HEK293 (cell line): Measurements from ENCODE around the gene LEP.

ENCODE experiments used
- KLF16 ChIP-seq: fragments of 450-650 bp; formaldehyde crosslinking; IDR thresholded peaks from 2 replicates; pipeline ENCODE4 v1.5.1; 2017; ENCODE audit warnings: missing biosample characterization, missing genetic modification characterization
- MEIS1 ChIP-seq: sonication (generic); formaldehyde crosslinking; IDR thresholded peaks from 2 replicates; pipeline ENCODE4 v1.8.1; 2022; ENCODE audit warnings: missing genetic modification reagents, mild to moderate bottlenecking, borderline replicate concordance
- OVOL3 ChIP-seq: fragments of 450-650 bp; formaldehyde crosslinking; IDR thresholded peaks from 2 replicates; pipeline ENCODE4 v1.5.1; 2016; ENCODE audit warnings: missing biosample characterization, missing genetic modification characterization
- RBAK ChIP-seq: fragments of 450-650 bp; formaldehyde crosslinking; IDR thresholded peaks from 2 replicates; pipeline ENCODE4 v1.5.1; 2016; ENCODE audit warnings: missing biosample characterization, missing genetic modification characterization
- SP7 ChIP-seq: fragments of 450-650 bp; formaldehyde crosslinking; IDR thresholded peaks from 2 replicates; pipeline ENCODE4 v1.5.1; 2016; ENCODE audit warnings: missing biosample characterization, missing genetic modification characterization
- ZBTB48 ChIP-seq: fragments of 450-650 bp; formaldehyde crosslinking; IDR thresholded peaks from 2 replicates; pipeline ENCODE4 v1.5.1; 2016; ENCODE audit warnings: missing biosample characterization, missing genetic modification characterization
- ZFHX2 ChIP-seq: fragments of 450-650 bp; formaldehyde crosslinking; conservative IDR thresholded peaks from 2 replicates; pipeline ENCODE4 v1.5.1; 2016; ENCODE audit warnings: missing biosample characterization, missing genetic modification characterization
- ZFP37 ChIP-seq: fragments of 450-650 bp; formaldehyde crosslinking; IDR thresholded peaks from 2 replicates; pipeline ENCODE4 v1.5.1; 2016; ENCODE audit warnings: missing biosample characterization, missing genetic modification characterization
- ZFP69B ChIP-seq: fragments of 450-650 bp; formaldehyde crosslinking; IDR thresholded peaks from 2 replicates; pipeline ENCODE4 v1.5.1; 2016; ENCODE audit warnings: missing biosample characterization, missing genetic modification characterization
- ZNF112 ChIP-seq: fragments of 450-650 bp; formaldehyde crosslinking; IDR thresholded peaks from 2 replicates; pipeline ENCODE4 v1.5.0; 2017; ENCODE audit warnings: missing biosample characterization, missing genetic modification characterization
- ZNF146 ChIP-seq: fragments of 450-650 bp; formaldehyde crosslinking; IDR thresholded peaks from 2 replicates; pipeline ENCODE4 v1.5.1; 2016; ENCODE audit warnings: missing biosample characterization, missing genetic modification characterization
- ZNF19 ChIP-seq: fragments of 450-650 bp; formaldehyde crosslinking; IDR thresholded peaks from 2 replicates; pipeline ENCODE4; 2016; ENCODE audit warnings: missing biosample characterization, missing genetic modification characterization, low read depth
- ZNF24 ChIP-seq: fragments of 450-650 bp; formaldehyde crosslinking; IDR thresholded peaks from 2 replicates; pipeline ENCODE4 v1.5.1; 2016; ENCODE audit warnings: missing biosample characterization, missing genetic modification characterization
- ZNF354C ChIP-seq: fragments of 450-650 bp; formaldehyde crosslinking; IDR thresholded peaks from 2 replicates; pipeline ENCODE4 v1.5.1; 2016; ENCODE audit warnings: missing biosample characterization, missing genetic modification characterization, low read depth, borderline replicate concordance
- ZNF394 ChIP-seq: fragments of 450-650 bp; formaldehyde crosslinking; IDR thresholded peaks from 2 replicates; pipeline ENCODE4 v1.5.1; 2016; ENCODE audit warnings: missing biosample characterization, missing genetic modification characterization, mild to moderate bottlenecking, moderate library complexity, borderline replicate concordance
- ZNF404 ChIP-seq: fragments of 450-650 bp; formaldehyde crosslinking; IDR thresholded peaks from 2 replicates; pipeline ENCODE4 v1.5.1; 2017; ENCODE audit warnings: missing biosample characterization, missing genetic modification characterization
- ZNF501 ChIP-seq: fragments of 450-650 bp; formaldehyde crosslinking; IDR thresholded peaks from 2 replicates; pipeline ENCODE4 v1.5.1; 2016; ENCODE audit warnings: missing biosample characterization, missing genetic modification characterization
- ZNF585B ChIP-seq: fragments of 450-650 bp; formaldehyde crosslinking; IDR thresholded peaks from 2 replicates; pipeline ENCODE4 v1.5.1; 2016; ENCODE audit warnings: missing biosample characterization, missing genetic modification characterization
- ZNF626 ChIP-seq: fragments of 450-650 bp; sonication (Bioruptor Pico); formaldehyde crosslinking; IDR thresholded peaks from 2 replicates; pipeline ENCODE4 v1.5.1; 2018; ENCODE audit warnings: missing biosample characterization, missing genetic modification characterization, inconsistent platforms
- ZNF768 ChIP-seq: fragments of 450-650 bp; formaldehyde crosslinking; IDR thresholded peaks from 2 replicates; pipeline ENCODE4 v1.5.1; 2018; ENCODE audit warnings: missing biosample characterization, mild to moderate bottlenecking, missing genetic modification characterization
- TF ChIP-seq, protein P1 (sequence below): fragments of 450-650 bp; formaldehyde crosslinking; IDR thresholded peaks from 2 replicates; pipeline ENCODE4 v1.5.1; 2016; ENCODE audit warnings: missing biosample characterization, missing genetic modification characterization
- TF ChIP-seq, protein P2 (sequence below): fragments of 450-650 bp; formaldehyde crosslinking; IDR thresholded peaks from 2 replicates; pipeline ENCODE4 v1.5.1; 2017; ENCODE audit warnings: missing biosample characterization, missing genetic modification characterization
- TF ChIP-seq, protein P3 (sequence below): fragments of 450-650 bp; formaldehyde crosslinking; IDR thresholded peaks from 2 replicates; pipeline ENCODE4 v1.5.1; 2016; ENCODE audit warnings: missing biosample characterization, missing genetic modification characterization
- TF ChIP-seq, protein P4 (sequence below): fragments of 450-650 bp; formaldehyde crosslinking; IDR thresholded peaks from 2 replicates; pipeline ENCODE4 v1.5.1; 2016; ENCODE audit warnings: missing biosample characterization, missing genetic modification characterization
- TF ChIP-seq, protein P5 (sequence below): fragments of 450-650 bp; formaldehyde crosslinking; IDR thresholded peaks from 2 replicates; pipeline ENCODE4 v1.5.1; 2016; ENCODE audit warnings: missing biosample characterization, missing genetic modification characterization
- TF ChIP-seq, protein P6 (sequence below): fragments of 450-650 bp; formaldehyde crosslinking; IDR thresholded peaks from 2 replicates; pipeline ENCODE4 v1.5.1; 2016; ENCODE audit warnings: missing biosample characterization, missing genetic modification characterization

Gene LEP

DNA sequence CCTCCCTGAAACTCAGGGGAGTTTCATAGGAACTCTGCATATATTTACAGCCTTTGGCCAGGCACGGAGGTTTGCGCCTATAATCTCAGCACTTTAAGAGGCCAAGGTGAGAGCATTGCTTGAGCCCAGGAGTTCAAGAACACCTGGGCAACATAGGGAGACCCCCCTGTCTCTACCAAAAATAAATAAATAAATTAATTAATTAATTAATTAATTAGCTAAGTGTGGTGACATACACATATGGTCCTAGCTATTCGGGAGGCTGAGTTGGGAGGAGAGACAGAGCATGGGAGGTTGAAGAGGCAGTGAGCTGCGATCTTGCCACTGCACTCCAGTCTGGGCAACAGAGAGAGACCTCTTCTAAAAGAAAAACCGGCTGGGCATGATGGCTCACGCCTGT lies 9.4 kb upstream of the LEP start (continued):
- TF ChIP-seq, protein P1, sequence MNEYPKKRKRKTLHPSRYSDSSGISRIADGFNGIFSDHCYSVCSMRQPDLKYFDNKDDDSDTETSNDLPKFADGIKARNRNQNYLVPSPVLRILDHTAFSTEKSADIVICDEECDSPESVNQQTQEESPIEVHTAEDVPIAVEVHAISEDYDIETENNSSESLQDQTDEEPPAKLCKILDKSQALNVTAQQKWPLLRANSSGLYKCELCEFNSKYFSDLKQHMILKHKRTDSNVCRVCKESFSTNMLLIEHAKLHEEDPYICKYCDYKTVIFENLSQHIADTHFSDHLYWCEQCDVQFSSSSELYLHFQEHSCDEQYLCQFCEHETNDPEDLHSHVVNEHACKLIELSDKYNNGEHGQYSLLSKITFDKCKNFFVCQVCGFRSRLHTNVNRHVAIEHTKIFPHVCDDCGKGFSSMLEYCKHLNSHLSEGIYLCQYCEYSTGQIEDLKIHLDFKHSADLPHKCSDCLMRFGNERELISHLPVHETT (tag by site-specific recombination), result no peak
- no peak for TF ChIP-seq ZFHX2 (tag by site-specific recombination)
- TF ChIP-seq KLF16 (tag by site-specific recombination), result no peak
- TF ChIP-seq ZNF404 (tag by site-specific recombination), result peak; percentile 30; the same call in 1 of the 2 replicates
- TF ChIP-seq ZNF19 (tag by site-specific recombination), result no peak
- TF ChIP-seq ZNF146 (tag by site-specific recombination), result no peak
- TF ChIP-seq MEIS1 (CRISPR knock-in tag), result no peak
- TF ChIP-seq, protein P2, sequence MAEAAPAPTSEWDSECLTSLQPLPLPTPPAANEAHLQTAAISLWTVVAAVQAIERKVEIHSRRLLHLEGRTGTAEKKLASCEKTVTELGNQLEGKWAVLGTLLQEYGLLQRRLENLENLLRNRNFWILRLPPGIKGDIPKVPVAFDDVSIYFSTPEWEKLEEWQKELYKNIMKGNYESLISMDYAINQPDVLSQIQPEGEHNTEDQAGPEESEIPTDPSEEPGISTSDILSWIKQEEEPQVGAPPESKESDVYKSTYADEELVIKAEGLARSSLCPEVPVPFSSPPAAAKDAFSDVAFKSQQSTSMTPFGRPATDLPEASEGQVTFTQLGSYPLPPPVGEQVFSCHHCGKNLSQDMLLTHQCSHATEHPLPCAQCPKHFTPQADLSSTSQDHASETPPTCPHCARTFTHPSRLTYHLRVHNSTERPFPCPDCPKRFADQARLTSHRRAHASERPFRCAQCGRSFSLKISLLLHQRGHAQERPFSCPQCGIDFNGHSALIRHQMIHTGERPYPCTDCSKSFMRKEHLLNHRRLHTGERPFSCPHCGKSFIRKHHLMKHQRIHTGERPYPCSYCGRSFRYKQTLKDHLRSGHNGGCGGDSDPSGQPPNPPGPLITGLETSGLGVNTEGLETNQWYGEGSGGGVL, result no peak
- TF ChIP-seq ZNF112 (tag by site-specific recombination), result no peak
- TF ChIP-seq ZNF585B (tag by site-specific recombination), result no peak
- no peak for TF ChIP-seq ZNF354C
- TF ChIP-seq OVOL3 (tag by site-specific recombination), result no peak
- TF ChIP-seq ZFP69B (tag by site-specific recombination), result no peak
- no peak for TF ChIP-seq ZBTB48 (tag by site-specific recombination)
- no peak for TF ChIP-seq RBAK (tag by site-specific recombination)
- TF ChIP-seq SP7, result no peak
- TF ChIP-seq, protein P3, sequence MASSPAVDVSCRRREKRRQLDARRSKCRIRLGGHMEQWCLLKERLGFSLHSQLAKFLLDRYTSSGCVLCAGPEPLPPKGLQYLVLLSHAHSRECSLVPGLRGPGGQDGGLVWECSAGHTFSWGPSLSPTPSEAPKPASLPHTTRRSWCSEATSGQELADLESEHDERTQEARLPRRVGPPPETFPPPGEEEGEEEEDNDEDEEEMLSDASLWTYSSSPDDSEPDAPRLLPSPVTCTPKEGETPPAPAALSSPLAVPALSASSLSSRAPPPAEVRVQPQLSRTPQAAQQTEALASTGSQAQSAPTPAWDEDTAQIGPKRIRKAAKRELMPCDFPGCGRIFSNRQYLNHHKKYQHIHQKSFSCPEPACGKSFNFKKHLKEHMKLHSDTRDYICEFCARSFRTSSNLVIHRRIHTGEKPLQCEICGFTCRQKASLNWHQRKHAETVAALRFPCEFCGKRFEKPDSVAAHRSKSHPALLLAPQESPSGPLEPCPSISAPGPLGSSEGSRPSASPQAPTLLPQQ (tag by site-specific recombination), result no peak
- no peak for TF ChIP-seq ZNF626 (tag by site-specific recombination)
- no peak for TF ChIP-seq ZNF24 (tag by site-specific recombination)
- TF ChIP-seq ZNF501, result no peak
- TF ChIP-seq, protein P4, sequence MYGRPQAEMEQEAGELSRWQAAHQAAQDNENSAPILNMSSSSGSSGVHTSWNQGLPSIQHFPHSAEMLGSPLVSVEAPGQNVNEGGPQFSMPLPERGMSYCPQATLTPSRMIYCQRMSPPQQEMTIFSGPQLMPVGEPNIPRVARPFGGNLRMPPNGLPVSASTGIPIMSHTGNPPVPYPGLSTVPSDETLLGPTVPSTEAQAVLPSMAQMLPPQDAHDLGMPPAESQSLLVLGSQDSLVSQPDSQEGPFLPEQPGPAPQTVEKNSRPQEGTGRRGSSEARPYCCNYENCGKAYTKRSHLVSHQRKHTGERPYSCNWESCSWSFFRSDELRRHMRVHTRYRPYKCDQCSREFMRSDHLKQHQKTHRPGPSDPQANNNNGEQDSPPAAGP (tag by site-specific recombination), result no peak
- TF ChIP-seq ZFP37 (tag by site-specific recombination), result no peak
- TF ChIP-seq, protein P5, sequence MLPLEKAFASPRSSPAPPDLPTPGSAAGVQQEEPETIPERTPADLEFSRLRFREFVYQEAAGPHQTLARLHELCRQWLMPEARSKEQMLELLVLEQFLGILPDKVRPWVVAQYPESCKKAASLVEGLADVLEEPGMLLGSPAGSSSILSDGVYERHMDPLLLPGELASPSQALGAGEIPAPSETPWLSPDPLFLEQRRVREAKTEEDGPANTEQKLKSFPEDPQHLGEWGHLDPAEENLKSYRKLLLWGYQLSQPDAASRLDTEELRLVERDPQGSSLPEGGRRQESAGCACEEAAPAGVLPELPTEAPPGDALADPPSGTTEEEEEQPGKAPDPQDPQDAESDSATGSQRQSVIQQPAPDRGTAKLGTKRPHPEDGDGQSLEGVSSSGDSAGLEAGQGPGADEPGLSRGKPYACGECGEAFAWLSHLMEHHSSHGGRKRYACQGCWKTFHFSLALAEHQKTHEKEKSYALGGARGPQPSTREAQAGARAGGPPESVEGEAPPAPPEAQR, result no peak
- peak; percentile 86 for TF ChIP-seq ZNF394 (tag by site-specific recombination)
- TF ChIP-seq ZNF768, result no peak
- TF ChIP-seq, protein P6, sequence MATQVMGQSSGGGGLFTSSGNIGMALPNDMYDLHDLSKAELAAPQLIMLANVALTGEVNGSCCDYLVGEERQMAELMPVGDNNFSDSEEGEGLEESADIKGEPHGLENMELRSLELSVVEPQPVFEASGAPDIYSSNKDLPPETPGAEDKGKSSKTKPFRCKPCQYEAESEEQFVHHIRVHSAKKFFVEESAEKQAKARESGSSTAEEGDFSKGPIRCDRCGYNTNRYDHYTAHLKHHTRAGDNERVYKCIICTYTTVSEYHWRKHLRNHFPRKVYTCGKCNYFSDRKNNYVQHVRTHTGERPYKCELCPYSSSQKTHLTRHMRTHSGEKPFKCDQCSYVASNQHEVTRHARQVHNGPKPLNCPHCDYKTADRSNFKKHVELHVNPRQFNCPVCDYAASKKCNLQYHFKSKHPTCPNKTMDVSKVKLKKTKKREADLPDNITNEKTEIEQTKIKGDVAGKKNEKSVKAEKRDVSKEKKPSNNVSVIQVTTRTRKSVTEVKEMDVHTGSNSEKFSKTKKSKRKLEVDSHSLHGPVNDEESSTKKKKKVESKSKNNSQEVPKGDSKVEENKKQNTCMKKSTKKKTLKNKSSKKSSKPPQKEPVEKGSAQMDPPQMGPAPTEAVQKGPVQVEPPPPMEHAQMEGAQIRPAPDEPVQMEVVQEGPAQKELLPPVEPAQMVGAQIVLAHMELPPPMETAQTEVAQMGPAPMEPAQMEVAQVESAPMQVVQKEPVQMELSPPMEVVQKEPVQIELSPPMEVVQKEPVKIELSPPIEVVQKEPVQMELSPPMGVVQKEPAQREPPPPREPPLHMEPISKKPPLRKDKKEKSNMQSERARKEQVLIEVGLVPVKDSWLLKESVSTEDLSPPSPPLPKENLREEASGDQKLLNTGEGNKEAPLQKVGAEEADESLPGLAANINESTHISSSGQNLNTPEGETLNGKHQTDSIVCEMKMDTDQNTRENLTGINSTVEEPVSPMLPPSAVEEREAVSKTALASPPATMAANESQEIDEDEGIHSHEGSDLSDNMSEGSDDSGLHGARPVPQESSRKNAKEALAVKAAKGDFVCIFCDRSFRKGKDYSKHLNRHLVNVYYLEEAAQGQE (tag by site-specific recombination), result no peak
